Glutamatergic neuron (in vitro differentiated cells): ENCODE results near the gene FIZ1. TPM values are rescaled to one million over a fixed set of nuclear protein-coding genes. Genes with fewer than 3 reads are reported as not detected.

Experiments used
- DNase-seq: peaks from one replicate; pipeline ENCODE4 v3.0.0; 2022
- H3K27ac Mint-ChIP-seq: one replicate; pipeline ENCODE4 v1.8.0; 2020; ENCODE audit warnings: mild to moderate bottlenecking, mixed read lengths, inconsistent platforms; ENCODE audit not compliant: unreplicated experiment
- H3K27me3 Mint-ChIP-seq: one replicate; pipeline ENCODE4 v1.8.0; 2020; ENCODE audit warnings: mild to moderate bottlenecking, moderate library complexity, mixed read lengths, inconsistent platforms; ENCODE audit not compliant: unreplicated experiment
- H3K36me3 Mint-ChIP-seq: one replicate; pipeline ENCODE4 v1.8.0; 2020; ENCODE audit warnings: mild to moderate bottlenecking, mixed read lengths, inconsistent platforms; ENCODE audit not compliant: unreplicated experiment
- H3K4me1 Mint-ChIP-seq: one replicate; pipeline ENCODE4 v1.8.0; 2020; ENCODE audit warnings: mild to moderate bottlenecking, low read depth, mixed read lengths, inconsistent platforms; ENCODE audit not compliant: unreplicated experiment
- H3K4me3 Mint-ChIP-seq: one replicate; pipeline ENCODE4 v1.8.0; 2020; ENCODE audit warnings: mild to moderate bottlenecking, mixed read lengths, inconsistent platforms; ENCODE audit not compliant: unreplicated experiment
- H3K9me3 Mint-ChIP-seq: one replicate; pipeline ENCODE4 v1.8.0; 2020; ENCODE audit warnings: mild to moderate bottlenecking, moderate library complexity, mixed read lengths, inconsistent platforms; ENCODE audit not compliant: unreplicated experiment
- total RNA-seq: library from RNA; stranded (reverse); fragmentation: NEBNext Ultra II Directional; extraction: Animal tissue kit (Norgen Biotek cat#: 25700); gene quantifications from one replicate; pipeline ENCODE4 v1.2.1, GENCODE V29; 2021; ENCODE audit not compliant: unreplicated experiment
- TF ChIP-seq, protein P1 (sequence below): fragments of 200-600 bp; sonication (generic); IDR thresholded peaks from one replicate; pipeline ENCODE4 v1.5.0; 2021; ENCODE audit not compliant: partially characterized antibody, unreplicated experiment

FIZ1 gene
- total RNA-seq, 1 donor from 2014 or later: 26.0 TPM

- Mint-ChIP-seq H3K4me3 (no peak overlapping the region), H3K9me3 (peaks cover 8% of the 10 kb centered on the region), H3K27ac (no peak overlapping the region), H3K27me3 (peaks cover 12% of the 10 kb centered on the region), H3K4me1 (peaks cover 4% of the 10 kb centered on the region), H3K36me3 (peaks cover 10% of the 10 kb centered on the region)
- no peak for DNase-seq
- TF ChIP-seq, protein P1, sequence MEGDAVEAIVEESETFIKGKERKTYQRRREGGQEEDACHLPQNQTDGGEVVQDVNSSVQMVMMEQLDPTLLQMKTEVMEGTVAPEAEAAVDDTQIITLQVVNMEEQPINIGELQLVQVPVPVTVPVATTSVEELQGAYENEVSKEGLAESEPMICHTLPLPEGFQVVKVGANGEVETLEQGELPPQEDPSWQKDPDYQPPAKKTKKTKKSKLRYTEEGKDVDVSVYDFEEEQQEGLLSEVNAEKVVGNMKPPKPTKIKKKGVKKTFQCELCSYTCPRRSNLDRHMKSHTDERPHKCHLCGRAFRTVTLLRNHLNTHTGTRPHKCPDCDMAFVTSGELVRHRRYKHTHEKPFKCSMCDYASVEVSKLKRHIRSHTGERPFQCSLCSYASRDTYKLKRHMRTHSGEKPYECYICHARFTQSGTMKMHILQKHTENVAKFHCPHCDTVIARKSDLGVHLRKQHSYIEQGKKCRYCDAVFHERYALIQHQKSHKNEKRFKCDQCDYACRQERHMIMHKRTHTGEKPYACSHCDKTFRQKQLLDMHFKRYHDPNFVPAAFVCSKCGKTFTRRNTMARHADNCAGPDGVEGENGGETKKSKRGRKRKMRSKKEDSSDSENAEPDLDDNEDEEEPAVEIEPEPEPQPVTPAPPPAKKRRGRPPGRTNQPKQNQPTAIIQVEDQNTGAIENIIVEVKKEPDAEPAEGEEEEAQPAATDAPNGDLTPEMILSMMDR: no peak
Measured at GRCh38 chr19:55590617-55591016, 8.7 kb downstream of the FIZ1 start.

DNA sequence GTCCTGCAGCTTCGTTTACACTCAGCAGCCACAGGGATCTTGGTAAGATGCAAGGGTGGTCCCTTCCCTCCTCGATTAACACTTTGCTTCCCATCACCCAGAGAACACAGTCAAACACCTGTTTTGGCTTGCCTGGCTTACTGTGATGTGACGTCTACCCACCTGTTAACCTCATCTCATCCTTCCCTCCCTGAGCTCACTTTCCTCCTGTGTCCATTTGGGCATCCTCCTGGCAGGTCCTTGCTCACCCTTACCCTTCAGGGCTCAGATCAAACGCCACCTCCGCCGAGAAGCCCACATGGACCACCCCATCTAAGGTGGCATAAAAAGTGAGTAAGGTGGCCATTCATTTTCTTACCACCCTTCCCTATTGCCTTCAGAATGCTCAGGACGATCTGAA lies 9.2 kb downstream of the FIZ1 start:
- H3K4me3 Mint-ChIP-seq: no peak overlapping the region
- peaks cover 12% of the 10 kb centered on the region for H3K27me3 Mint-ChIP-seq
- no peak overlapping the region for H3K27ac Mint-ChIP-seq
- TF ChIP-seq, protein P1: no peak
- peaks cover 10% of the 10 kb centered on the region for H3K9me3 Mint-ChIP-seq
- peaks cover 8% of the 10 kb centered on the region for H3K4me1 Mint-ChIP-seq
- peaks cover 5% of the 10 kb centered on the region for H3K36me3 Mint-ChIP-seq
- no peak for DNase-seq

DNA sequence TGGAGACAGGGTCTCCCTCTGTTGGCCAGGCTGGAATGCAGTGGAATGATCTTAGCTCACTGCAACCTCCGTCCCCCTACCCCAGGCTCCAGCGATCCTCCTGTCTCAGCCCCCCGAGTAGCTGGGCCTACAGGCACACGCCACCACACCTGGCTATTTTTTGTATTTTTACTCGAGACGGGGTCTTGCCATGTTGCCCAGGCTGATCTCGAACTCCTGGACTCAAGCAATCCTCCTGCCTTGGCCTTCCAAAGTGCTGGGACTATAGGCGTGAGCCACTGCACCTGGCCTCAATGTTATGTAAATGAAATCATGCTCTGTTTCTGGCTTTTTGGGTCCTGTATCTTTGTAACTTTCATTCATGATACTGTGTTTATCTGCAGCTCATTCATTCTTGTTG lies 10.6 kb downstream of the FIZ1 start:
- peaks cover 8% of the 10 kb centered on the region for H3K4me1 Mint-ChIP-seq
- peaks cover 9% of the 10 kb centered on the region for H3K9me3 Mint-ChIP-seq
- no peaks in the 10 kb centered on the region for H3K36me3 Mint-ChIP-seq

DNA sequence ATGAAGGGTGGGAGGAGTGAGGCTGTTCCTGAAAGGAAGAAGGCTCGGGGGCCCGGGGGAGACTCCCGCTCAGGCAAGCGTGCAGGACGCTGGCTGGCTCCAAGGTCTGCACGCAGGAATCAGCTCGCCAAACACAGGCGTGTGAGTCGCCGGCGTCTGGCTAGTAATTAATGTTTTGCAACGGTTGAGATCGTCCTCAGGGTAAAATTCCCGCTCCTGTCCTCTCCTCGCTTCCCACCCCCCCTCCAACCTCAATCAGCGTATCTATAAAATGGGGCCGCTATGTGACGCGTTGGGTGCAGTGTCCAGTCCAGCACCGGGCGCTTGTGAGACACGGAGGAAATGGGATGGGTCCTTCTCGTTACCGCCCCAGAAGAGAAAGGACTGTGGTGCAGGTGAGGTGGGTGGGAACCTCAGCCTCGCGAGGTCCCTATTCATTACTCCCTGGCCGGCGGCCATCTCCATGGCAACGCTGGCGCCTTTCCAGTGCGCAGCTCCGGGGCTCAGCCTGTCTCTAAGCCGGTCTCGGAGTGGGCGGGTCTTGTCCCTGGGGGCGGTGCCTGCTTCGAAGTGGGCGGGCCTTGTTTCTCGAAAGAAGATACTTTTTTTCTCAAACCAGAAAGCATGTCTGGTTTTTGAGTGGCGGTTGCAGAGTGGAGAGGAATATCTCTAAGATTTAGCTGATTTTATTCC lies 12.2 kb downstream of the FIZ1 start:
- H3K27me3 Mint-ChIP-seq: peaks cover 12% of the 10 kb centered on the region
- TF ChIP-seq, protein P1: no peak
- H3K4me1 Mint-ChIP-seq: peaks cover 8% of the 10 kb centered on the region
- H3K27ac Mint-ChIP-seq: peak overlapping the region; percentile 64
- H3K4me3 Mint-ChIP-seq: peak overlapping the region; percentile 89
- no peaks in the 10 kb centered on the region for H3K36me3 Mint-ChIP-seq
- DNase-seq: peak; percentile 97
- H3K9me3 Mint-ChIP-seq: peaks cover 7% of the 10 kb centered on the region

More for the DNA sequence above, 10.6 kb downstream of the FIZ1 start:
- no peak overlapping the region for H3K27ac Mint-ChIP-seq
- H3K4me3 Mint-ChIP-seq: no peak overlapping the region
- peaks cover 12% of the 10 kb centered on the region for H3K27me3 Mint-ChIP-seq
- no peak for DNase-seq
- TF ChIP-seq, protein P1: no peak

DNA sequence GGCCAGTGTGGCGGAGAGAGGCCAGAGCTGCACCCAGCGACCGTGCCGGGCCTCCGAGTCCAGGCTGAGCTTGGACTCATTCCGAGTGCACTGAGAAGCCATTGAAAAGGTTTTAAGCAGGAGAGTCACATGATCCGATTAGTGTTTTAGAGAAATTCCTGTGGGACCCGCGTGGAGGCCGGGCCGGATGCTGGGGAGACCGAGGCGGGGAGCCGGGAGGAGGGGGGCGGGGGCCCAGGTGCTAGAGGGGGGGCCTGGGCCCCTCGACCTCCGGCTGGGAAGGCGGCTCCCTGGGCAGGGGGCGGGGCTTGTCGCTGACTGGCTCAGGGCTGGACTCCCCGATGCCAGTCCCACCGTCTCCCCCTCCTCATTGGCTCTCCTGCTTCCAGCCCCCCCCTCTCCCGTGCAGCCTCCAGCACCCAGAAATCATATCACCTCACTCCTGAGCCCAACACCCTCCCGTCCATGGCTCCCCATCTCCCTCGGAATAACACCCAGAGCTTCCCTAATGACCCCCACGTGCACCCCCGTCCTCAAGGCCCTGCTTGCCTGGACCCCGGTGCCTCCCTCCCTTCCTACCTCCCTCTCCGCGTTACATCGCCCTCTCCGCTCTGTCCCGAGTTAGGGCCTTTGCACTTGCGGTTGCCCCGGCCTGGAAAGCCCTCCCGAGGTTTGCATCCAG lies 13.5 kb downstream of the FIZ1 start:
- Mint-ChIP-seq H3K9me3 (peaks cover 7% of the 10 kb centered on the region), H3K27me3 (peaks cover 5% of the 10 kb centered on the region), H3K27ac (peak overlapping the region; percentile 95), H3K36me3 (no peaks in the 10 kb centered on the region), H3K4me3 (peak overlapping the region; percentile 89), H3K4me1 (peaks cover 8% of the 10 kb centered on the region)
- DNase-seq: peak; percentile 92
- TF ChIP-seq, protein P1: no peak
